A673 (cell line): ENCODE results near the gene LINC00237. TPM values are rescaled to one million over a fixed set of nuclear protein-coding genes. Genes with fewer than 3 reads are reported as not detected.

Experiments
- BruUV-seq: library from RNA; stranded (reverse); fragments of 400-500 nt; replicated peaks from 2 replicates; lab custom pipeline; 2021; lab: Mats Ljungman, UMichigan
- CTCF ChIA-PET: fragments of 300-600 bp; sonication (Branson Sonifier 250); formaldehyde crosslinking; loops from one replicate; lab custom pipeline; 2022; ENCODE audit warnings: antibody characterized with exemption; lab: Charles Lee
- POLR2A ChIA-PET: fragments of 300-600 bp; sonication (Branson Sonifier 250); formaldehyde crosslinking; loops from one replicate; lab custom pipeline; 2022; ENCODE audit warnings: antibody characterized with exemption; ENCODE audit not compliant: low non-redundant PET; lab: Charles Lee
- DNase-seq: peaks from one replicate; pipeline ENCODE4 v3.0.0-alpha.2; 2015; ENCODE audit warnings: low spot score
- H3K27ac ChIP-seq: fragments of 200-600 bp; sonication (generic); 2 replicates; pipeline ENCODE4 v1.5.1; 2016; ENCODE audit warnings: mixed run types, low read depth, mild to moderate bottlenecking, mixed read lengths, antibody characterized with exemption, low read length; ENCODE audit not compliant: poor library complexity, severe bottlenecking
- H3K27me3 ChIP-seq: fragments of 200-600 bp; sonication (generic); replicated peaks from 2 replicates; pipeline ENCODE4 v1.6.1; 2017; ENCODE audit warnings: mixed run types, low read depth, mild to moderate bottlenecking, mixed read lengths, antibody characterized with exemption, low read length; ENCODE audit not compliant: insufficient read depth, poor library complexity
- H3K36me3 ChIP-seq: fragments of 200-600 bp; sonication (generic); 2 replicates; pipeline ENCODE4 v1.6.1; 2016; ENCODE audit warnings: mixed run types, mild to moderate bottlenecking, mixed read lengths, antibody characterized with exemption, low read length; ENCODE audit not compliant: insufficient read depth, poor library complexity, severe bottlenecking
- H3K4me1 ChIP-seq: fragments of 200-600 bp; sonication (generic); 2 replicates; pipeline ENCODE4 v1.6.1; 2017; ENCODE audit warnings: mixed run types, mild to moderate bottlenecking, mixed read lengths, antibody characterized with exemption, low read length; ENCODE audit not compliant: insufficient read depth, poor library complexity, severe bottlenecking
- H3K4me3 ChIP-seq: fragments of 200-600 bp; sonication (generic); 2 replicates; pipeline ENCODE4 v1.5.1; 2016; ENCODE audit warnings: low read depth, mixed run types, mild to moderate bottlenecking, mixed read lengths, low read length; ENCODE audit not compliant: poor library complexity, severe bottlenecking
- H3K9me3 ChIP-seq: fragments of 200-600 bp; sonication (generic); 2 replicates; pipeline ENCODE4 v1.6.1; 2016; ENCODE audit warnings: mixed run types, low read depth, mild to moderate bottlenecking, mixed read lengths, antibody characterized with exemption, low read length; ENCODE audit not compliant: poor library complexity, severe bottlenecking
- EZH2 ChIP-seq: fragments of 200-600 bp; sonication (generic); IDR thresholded peaks from 2 replicates; pipeline ENCODE4 v1.6.1; 2017; ENCODE audit warnings: borderline replicate concordance, low read depth, mild to moderate bottlenecking, mixed read lengths, antibody characterized with exemption, low read length; ENCODE audit not compliant: poor library complexity, severe bottlenecking
- intact Hi-C: fragments of 100-400 bp; cut with micrococcal nuclease; formaldehyde crosslinking; loops from one replicate; pipeline ENCODE4 v1.10.0; 2022; ENCODE audit not compliant: unreplicated experiment
- total RNA-seq: library from RNA; stranded (reverse); gene quantifications from 2 replicates; pipeline ENCODE4 v1.2.3, GENCODE V29; 2021
- TF ChIP-seq, protein P1 (sequence below): fragments of 300-800, 200-600 bp; sonication (generic); conservative IDR thresholded peaks from 2 replicates; pipeline ENCODE4 v1.5.1; 2017; ENCODE audit warnings: low read depth, mild to moderate bottlenecking, antibody characterized with exemption, low read length, moderate library complexity, mixed read lengths

LINC00237 gene
- total RNA-seq, 1 experiment from 2014 or later, result not detected

DNA sequence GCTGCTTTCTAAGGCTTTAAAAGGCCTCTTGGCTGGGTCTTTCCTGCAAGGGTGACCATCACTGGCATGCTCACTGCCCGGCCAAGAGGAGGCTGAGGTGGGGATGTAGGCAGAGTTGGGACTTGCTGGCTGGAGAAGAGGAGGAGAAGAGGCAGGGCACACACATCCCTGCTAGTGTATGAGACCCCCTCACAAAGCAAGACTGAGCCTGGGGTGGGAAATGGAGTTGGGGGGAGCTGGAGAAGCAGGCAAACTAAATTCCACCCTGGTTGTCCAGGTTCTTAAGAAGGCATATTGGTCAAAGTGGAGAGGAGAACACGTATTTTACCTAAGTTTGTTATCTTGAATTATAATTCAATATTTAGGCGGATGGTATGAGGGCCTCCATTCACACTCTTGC lies 18.0 kb upstream of the LINC00237 start:
- Histone ChIP-seq H3K9me3 (no peaks in the 10 kb centered on the region), H3K36me3 (no peaks in the 10 kb centered on the region), H3K27me3 (peaks cover under 1% of the 10 kb centered on the region), H3K4me1 (peaks cover 3% of the 10 kb centered on the region), H3K4me3 (no peak overlapping the region), H3K27ac (no peak overlapping the region)
- TF ChIP-seq, protein P1, sequence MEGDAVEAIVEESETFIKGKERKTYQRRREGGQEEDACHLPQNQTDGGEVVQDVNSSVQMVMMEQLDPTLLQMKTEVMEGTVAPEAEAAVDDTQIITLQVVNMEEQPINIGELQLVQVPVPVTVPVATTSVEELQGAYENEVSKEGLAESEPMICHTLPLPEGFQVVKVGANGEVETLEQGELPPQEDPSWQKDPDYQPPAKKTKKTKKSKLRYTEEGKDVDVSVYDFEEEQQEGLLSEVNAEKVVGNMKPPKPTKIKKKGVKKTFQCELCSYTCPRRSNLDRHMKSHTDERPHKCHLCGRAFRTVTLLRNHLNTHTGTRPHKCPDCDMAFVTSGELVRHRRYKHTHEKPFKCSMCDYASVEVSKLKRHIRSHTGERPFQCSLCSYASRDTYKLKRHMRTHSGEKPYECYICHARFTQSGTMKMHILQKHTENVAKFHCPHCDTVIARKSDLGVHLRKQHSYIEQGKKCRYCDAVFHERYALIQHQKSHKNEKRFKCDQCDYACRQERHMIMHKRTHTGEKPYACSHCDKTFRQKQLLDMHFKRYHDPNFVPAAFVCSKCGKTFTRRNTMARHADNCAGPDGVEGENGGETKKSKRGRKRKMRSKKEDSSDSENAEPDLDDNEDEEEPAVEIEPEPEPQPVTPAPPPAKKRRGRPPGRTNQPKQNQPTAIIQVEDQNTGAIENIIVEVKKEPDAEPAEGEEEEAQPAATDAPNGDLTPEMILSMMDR, result no peak
- TF ChIP-seq EZH2, result no peak
- no peak for DNase-seq
- intact Hi-C loops, result no loop called here
- CTCF ChIA-PET, result no interaction called here
- BruUV-seq, result no TSS peak
- POLR2A ChIA-PET, result no interaction called here

DNA sequence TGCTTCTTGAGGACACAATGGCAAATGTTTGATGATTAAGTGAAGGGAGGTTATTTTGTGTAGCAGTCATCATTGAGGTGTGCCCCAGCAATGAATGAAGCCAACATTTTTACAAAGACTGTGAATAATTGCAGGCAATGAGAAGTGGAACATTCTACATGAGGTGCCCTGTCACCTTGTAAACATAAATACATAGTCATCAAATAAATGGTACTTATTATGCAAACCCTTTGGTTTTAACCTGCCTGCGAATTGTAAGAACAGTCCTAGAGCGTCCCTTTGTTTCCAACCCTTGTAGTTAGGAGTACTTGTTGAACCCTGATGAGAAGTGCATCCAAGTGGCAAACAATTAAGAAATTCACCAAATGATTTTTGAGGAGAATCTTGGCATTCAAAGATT lies 12.6 kb upstream of the LINC00237 start:
- no peak for DNase-seq
- no peak overlapping the region for H3K4me3 ChIP-seq
- intact Hi-C loops, result no loop called here
- peaks cover 26% of the 10 kb centered on the region for H3K27me3 ChIP-seq
- POLR2A ChIA-PET, result no interaction called here
- no peaks in the 10 kb centered on the region for H3K9me3 ChIP-seq
- no TSS peak for BruUV-seq
- TF ChIP-seq EZH2, result no peak
- TF ChIP-seq, protein P1, result no peak
- no peaks in the 10 kb centered on the region for H3K4me1 ChIP-seq
- CTCF ChIA-PET, result no interaction called here
- no peaks in the 10 kb centered on the region for H3K36me3 ChIP-seq
- H3K27ac ChIP-seq, result no peak overlapping the region

DNA sequence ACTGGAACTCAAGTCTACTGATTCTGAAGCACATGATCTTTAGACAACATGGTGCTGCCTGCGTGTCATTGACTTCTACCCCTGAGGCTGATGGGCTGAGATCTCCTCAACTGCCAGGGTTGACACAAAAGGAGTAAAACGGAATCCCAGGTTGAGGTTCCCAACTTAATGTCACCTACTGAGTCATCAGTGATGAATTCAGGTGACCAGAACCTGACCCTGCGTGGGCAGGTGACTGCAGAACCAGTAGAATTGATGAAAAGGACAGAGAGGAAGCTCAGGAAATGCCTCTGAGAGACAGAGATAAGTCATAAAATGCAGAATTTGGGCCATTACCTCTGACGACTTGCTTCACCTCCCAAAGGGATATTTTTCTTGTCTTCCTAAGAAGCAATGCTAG lies 12.0 kb upstream of the LINC00237 start:
- ChIA-PET CTCF (no interaction called here), POLR2A (no interaction called here)
- DNase-seq, result no peak
- Histone ChIP-seq H3K27me3 (peaks cover 26% of the 10 kb centered on the region), H3K36me3 (no peaks in the 10 kb centered on the region), H3K9me3 (no peaks in the 10 kb centered on the region), H3K4me3 (no peak overlapping the region), H3K4me1 (no peaks in the 10 kb centered on the region), H3K27ac (no peak overlapping the region)
- BruUV-seq, result no TSS peak
- TF ChIP-seq, protein P1, result no peak
- no peak for TF ChIP-seq EZH2
- intact Hi-C loops, result no loop called here
